GM19438 (cell line): ENCODE measurements around the gene TSPAN5.
"Not testable (repeated sequence)": the region's sequence is repeated elsewhere in the genome, so short reads cannot be mapped to it uniquely, and the experiment has no call there.

Experiments used
- ATAC-seq: cut with Tn5 transposase; IDR thresholded peaks from one replicate; pipeline ENCODE4 v1.9.1; 2021; ENCODE audit warnings: low read depth; ENCODE audit not compliant: unreplicated experiment

Gene TSPAN5

DNA sequence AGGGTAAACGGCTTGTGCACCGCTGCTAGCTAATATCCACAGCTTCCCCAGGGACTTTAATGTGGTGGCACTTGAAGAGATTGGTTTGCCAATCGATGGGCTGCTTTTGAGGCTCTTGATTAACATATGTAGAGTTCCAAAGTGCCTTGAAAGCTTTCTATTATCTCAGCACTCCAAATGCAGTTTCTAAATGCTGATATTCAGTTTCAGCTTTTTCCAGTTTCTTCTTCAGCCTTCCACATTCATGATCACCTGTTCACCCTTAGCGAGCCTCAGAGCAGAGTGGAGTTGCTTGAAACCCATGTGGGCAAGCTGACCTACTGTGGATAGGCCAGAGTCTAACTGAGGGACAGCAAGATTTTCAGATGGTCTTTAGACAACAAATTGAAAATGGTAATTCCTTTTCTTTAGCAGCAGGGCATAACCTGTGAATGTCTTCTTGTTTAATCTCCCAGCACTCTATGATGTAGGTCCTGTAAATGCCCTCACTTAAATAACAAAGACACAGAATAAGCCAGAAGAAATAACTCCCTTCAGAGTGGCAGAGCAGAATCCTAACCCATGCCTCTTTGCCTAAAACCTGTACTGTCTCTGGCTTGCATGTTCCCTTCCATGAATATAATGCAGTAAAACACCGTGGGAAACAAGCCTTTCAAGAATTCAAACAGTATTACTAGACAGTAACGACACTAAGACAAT is 99.8 kb downstream of the TSPAN5 start:
- no peak for ATAC-seq

DNA sequence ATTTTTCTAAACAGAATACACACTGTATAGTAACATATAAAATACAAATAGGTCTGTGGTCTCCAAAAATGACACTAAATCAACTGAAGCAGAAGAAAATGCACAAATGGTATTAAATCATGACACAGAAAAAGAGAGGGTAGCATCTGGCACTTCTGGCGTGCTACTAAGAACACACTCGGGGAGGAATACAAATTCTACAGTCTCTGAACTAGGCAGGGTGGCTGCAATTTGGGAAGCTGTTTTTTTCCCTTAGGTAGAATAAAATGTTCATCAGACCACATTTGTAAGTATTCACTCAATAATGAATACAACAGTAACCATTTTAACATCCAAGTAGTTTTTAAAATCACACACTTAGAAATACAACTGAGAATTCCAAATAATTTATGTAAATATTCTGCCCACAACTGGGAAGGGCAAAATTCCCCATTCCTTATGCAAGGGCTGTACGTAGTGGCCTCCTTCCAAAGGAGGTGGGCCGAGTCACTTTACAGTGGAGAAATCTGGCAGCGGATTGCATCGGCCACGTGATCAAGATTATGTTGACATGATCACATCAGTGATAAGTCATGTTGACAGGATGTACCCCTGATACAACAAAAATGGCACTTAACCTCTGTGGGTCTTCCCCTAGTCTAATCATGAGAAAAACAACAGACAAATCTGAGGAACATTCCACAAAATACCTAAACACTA is 101.1 kb downstream of the TSPAN5 start:
- no peak for ATAC-seq

DNA sequence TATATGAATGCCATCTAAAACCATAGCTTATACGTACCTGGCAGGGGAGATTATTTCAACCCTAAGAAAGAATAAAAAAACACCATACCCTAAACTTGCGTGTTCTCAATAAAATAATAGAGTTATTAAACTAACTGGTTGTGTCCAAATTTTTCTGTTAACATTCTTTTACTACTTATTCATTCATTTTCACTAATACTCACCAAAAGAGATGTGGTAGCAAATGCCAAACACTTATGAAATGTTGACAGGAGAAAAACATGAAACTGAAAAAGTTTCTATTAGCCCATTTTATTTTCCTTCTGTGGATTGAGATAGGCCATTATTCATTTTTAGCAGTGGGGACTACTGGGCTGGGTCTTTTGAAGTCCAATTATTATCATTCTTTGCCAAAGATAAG is 102.0 kb downstream of the TSPAN5 start:
- no peak for ATAC-seq

DNA sequence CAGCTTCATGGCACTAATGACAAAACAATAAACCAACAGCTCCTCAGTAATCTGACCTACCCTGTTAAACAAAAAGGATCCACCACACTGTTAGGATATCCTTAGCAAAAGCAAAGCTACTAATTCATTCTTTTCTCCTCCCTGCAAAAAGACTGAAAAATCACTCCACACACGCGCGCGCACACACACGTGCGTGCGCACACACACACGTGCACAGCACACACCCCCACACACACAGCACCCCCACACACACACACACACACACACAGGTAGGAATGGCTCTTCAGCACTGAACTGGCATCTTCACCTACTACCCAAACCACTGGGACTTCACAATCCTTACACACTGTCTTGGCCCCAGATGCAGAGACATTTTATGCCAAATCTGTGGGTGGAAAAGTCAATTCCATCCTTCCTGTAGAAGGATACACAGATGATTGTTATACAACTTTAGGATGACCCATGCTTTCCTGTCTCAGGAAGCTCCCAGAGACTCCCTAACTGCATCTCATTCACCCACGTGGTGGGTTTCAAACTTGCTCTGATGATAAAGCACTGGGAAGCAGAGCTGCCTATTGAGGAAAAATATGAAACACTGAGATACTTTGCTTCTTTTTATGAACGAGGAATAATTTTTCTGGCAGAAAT is 102.5 kb downstream of the TSPAN5 start:
- no peak for ATAC-seq

DNA sequence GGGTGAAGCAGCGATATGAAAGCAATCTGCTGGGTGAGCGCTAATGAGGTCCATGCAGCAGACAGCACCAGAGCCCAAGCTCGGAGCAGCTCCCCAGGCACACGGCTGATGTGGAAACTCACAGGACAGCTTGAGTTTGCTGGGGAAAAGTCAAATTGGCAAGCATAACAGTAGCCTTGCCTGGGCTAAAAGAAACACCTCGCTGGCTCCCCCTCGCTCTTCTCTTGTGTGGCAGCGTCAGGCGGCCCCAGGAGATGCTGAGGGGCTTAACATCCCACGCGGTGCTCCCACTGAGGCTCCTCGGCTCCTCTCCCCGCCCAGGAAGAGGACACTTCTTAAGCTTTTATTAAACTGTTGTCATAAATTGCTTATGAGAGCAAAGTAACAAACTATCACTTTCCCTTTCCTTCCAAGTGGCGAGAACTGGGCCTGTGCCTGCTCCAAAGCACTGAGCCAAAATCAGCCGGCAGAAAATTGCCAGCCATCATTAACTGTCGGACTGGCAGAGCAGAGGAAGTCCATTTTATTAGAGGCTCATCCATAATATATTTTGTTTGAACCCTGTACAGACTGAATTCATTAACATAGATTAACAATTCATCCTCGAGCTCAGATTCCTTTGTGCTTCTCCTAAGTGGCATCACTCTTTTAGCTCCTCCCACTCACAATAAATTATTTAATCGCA is 111.4 kb downstream of the TSPAN5 start:
- ATAC-seq = no peak

DNA sequence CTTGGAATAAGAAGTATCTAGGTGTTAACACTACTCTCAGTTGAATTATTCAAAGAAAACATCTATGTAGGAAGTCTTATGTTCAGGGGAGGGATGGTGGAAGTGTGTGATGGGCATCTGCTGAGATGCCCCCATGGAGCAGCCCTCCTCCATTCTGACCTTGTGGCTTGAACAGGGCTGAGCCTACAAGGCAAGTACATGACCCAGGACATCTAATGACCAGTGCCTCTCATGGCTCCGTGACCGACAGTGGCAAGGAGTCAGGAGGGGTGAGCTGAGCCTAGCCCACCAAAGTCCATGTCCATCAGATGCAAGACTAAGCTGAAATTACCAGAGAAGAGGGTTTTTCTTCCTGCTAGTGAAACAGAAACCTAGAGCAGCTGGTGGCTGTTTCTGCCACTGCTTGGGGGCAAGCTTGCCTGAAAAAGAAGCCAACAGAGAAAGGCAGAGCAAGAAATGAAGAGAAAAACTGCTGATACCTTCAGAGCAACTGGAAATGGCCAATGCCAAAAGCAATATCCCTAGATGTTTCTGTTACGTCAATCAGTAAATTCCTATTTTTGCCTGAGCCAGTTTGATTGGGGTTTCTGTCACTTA is 113.5 kb downstream of the TSPAN5 start:
- ATAC-seq = no peak

DNA sequence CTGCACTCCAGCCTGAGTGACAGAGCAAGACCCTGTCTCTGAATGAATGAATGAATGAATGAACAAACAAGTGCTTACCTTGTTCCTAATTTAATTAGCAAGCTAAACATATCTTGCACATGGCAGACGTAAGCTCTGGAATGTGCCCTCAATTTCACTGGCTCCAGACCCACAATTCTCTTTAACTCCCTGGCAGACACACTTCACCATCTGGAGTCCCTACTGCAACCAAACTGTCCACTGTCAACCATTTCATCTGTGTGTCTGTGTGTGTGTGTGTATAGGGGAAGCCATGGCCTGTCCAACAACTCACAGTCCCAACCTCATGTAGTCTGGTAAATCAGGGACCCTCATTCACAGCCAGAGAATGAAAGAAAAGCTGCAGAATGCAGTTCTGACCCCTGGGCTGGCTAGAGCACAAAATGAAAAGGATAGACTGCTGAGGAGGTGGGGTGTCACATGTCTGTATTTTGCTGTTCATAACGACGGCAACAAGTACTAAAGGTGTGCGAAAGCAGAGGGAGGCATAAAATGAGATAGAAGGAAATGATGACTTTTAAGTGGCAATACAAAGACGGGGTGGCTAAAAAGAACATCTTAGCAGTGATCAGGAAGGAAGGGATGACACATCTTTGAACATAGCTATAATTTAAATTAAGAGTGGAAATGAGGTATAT is 114.1 kb downstream of the TSPAN5 start:
- no peak for ATAC-seq

DNA sequence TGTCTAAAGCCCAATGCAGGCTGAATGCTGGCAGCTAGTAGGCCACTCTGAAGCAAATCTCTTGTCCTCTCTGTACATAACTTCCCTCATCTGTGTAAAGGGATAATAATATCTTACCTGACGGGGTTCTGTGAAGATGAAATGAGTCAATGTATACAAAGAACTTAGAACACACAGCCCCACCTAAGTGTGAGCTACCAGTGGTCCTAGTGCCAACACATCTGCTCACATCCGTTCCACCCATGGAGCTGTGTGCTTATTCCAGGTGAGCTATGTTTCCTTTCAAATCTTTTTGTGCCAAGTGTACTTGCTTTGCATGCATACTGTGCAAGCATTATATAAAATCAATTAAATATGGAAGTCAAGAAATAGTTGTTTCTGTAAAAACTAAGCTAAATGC is 116.4 kb downstream of the TSPAN5 start:
- ATAC-seq = no peak

DNA sequence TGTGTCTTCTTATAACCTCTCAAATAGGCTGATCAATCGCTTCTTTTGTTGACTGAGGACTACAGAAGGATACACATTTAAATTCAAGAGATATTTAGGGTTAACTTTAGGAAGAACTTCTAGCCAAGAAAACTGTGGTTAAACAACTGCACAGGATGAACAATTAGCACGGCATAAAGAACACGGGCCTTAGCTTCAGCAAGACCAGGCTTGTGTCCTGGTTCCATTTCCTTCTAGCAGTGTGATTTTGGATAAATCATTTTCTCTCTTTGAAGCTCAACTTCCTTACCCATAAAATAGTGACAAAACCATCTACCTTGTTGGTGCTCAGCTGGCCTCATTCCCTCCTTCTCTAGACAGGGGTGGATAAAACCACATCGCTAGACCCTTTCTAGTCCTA is 117.6 kb downstream of the TSPAN5 start:
- ATAC-seq = no peak

DNA sequence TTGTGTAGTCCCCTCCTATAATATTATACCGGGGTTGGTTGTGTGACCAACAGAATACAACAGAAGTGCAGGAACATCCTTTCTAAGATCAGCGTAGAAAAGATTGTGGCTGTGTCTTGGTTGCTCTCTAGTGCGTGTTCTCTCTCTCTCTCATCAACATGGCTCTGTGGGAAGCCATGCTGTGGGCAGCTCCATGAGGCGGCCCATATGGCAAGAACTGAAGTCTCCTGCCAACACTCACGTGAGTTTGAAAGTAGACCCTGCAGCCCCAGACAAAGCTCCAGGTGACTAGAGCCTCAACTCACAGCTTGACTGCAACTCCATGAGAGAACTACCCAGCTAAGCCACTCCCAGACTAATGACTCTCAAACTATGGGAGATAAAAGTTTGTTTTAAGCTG is 118.7 kb downstream of the TSPAN5 start:
- no peak for ATAC-seq

DNA sequence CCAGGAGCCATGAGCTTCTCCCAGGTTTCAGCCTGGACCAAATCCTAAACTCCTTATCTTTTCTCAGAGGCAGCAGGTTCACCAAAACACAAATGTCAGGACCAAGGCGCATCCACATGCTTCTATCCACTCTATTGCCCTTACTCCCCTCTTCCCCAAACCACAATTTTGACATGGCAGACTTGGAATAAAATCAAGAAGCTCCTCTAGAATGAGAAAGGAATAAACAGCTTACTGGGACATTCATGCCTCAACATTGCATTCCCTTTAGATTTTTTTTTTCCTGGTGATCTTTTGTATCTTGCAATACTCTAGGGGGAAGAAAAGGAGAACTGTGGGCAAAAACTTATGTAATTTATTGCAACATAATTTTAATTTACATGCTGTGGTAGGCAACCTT is 119.1 kb downstream of the TSPAN5 start:
- no peak for ATAC-seq

DNA sequence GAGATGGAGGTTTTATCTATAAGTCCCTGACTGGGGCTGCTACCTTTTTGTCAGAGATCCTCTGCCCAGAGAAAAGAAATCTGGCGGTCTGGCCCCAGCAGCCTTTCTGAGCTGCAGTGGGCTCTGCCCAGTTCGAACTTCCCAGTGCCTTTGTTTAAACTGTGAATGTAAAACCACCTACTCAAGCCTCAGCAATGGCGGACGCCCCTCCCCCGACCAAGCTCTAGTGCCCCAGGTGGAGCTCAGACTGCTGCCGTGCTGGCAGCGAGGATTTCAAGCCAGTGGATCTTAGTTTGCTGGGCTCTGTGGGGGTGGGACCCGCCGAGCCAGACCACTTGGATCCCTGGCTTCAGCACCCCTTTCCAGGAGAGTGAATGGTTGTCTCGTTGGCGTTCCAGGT is 121.8 kb downstream of the TSPAN5 start:
- no peak for ATAC-seq

DNA sequence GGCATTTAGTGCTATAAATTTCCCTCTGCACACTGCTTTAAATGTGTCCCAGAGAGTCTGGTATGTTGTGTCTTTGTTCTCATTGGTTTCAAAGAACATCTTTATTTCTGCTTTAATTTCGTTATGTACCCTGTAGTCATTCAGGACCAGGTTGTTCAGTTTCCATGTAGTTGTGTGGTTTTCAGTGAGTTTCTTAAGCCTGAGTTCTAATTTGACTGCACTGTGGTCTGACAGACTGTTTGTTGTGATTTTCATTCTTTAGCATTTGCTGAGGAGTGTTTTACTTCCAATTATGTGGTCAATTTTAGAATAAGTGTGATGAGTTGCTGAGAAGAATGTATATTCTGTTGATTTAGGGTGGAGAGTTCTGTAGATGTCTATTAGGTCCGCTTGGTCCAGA is 124.3 kb downstream of the TSPAN5 start:
- not testable (repeated sequence) for ATAC-seq

DNA sequence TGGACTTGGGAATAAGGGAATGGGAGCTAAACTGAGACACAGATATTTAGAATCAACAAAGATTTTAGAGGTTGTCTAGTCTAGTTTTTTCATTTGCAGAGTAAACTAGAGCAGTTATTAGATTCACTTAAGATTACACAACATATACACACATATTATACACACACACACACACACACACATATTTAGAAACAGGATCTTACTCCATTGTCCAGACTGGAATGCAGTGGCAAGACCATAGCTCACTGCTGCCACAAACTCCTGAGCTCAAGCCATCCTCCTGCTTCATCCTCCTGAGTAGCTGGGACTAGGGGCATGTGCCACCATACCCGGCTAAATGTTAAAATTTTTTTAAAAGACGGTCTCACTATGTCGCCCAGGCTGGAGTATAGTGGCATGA is 127.8 kb downstream of the TSPAN5 start:
- no peak for ATAC-seq

DNA sequence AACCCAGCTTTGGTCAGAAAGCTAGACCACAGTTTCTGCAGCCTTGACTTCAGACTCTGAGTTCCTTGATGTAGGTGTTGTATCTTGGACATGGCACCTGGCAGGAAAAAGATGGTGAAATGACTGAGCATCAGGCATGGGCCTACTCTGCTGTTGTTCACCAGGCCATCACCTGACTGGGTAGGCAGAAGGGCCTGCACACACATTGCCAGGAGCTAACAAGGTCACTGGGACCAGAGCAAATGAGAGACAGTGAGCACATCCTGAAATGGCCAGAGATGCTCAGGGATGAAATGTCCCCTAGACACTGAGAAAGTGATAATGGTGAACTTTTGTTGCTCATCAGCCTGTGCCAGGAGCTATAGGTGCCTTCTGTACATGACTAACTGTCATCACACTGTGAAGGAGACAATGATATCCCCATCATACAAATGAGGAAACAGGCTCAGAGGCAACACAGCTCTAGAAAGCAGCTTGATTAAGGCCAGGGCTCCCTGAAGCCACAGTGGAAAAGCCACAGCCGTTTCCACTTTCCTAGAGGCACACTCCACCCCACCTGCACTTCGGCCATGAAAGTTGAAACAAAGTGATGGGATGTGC is 128.3 kb downstream of the TSPAN5 start:
- no peak for ATAC-seq

DNA sequence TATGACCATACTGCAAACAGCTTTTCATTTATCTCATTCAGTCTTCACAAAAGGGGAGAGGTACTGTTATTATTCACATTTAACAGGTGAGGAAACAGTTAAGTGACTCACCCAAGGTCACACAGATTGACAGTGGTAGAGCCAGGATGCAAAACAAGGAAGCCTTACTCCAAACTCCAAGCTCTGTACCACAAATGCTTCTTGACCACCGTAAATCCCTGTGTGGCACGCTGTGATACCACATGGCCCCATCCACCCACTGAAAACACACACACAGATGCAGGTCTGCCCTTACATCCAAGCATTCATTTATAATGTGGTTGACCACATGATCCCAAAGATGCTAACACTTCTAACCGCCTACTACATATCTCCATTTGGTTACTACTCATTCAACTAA is 129.5 kb downstream of the TSPAN5 start:
- ATAC-seq = no peak

DNA sequence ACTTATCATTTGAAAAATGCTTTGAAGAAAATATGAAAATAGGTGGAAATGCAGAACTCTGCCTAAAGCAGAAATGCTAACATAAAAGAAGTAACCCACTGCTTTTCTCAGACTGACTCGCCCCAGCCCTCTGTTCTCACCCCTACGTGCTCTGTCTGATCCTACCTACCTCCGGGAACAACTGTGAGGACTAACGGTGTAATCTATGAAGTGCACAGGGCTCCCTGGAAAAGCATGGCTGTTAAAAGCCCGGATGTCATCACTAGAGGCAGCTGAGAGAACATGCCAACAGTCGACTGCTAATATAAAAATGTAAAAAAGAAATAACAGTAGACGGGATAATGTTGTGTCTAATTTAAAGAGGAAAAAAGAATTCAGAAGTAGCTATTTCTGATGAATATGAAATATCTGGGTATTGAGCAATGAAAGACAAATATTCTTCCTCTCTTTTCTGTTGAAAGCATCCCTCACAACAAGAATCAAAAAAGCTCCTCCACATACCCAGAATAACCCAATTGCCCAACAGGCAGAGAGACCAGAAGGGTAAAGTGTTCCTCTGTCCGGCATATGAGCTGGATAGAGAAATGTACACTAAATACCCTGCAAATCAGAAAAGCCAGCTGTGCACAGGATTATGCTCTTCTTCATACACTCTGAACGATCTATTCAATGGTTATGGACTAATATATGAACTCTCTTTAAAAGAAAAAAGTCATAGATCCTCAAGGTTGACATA is 130.7 kb downstream of the TSPAN5 start:
- no peak for ATAC-seq

DNA sequence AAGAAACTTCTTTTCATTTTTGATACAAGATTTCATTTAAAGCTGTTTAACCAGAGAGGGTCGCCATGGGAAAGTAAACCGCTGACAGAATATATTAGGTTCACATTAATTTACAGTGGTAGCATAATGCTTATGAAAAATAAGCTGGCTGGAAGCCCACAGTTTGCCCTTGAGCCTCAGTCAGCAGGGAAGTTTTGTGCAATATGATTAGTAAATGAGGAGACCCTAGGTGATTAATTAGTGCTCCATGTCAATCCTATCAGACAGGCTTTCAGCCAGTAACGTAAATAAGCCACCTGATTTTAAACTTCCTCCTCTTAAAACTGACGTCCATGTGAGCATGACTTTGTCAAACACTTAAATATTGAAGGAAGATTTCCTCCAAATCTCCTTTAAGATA is 134.2 kb downstream of the TSPAN5 start:
- no peak for ATAC-seq

DNA sequence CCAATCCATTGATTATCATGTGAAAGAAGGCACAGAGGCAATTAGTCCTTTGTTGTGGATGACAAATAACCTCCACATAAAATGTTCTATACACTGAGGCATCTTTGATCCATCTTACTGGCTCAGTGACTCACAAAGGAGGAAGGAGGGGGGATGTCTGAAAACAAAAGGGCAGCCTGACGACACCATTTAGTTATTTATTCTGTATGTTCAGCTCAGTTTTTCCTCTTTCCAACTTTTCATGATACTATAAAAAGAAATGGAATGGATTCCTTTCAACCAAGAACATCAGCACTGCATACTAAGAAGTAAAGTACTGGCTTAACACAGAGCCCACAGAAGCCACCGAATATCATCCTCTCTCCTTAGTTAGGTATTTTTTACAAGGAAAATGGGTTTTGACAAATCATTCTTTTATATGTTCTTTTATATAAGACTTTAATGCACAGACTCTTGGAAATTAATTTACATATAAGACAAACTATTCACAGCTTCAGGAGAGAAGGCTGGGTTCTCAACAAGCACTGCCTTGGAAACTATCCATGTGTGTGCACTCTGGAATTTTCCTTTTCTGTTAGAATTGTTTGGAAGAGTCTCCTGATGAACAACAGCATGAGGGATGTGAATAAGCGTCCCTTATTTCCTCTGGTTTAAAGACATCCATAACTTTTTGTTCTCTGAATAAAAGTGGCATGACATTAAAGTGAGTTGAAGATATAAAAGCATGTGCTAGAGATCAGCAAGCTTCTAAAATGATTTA is 135.6 kb downstream of the TSPAN5 start:
- ATAC-seq = no peak
